ENCODE measurements around the gene VHLL. TPM values are rescaled to one million over a fixed set of nuclear protein-coding genes. Genes with fewer than 3 reads are reported as not detected.
A peak's percentile ranks its signal among the peaks of the same experiment; 100 is the strongest.

VHLL gene
- total and polyA plus RNA-seq, 10 of the 15 experiments (the other 5 are each of a cell fraction or from before 2014, with no cell fraction given): 0.23 TPM; not detected in 9

- TF ChIP-seq IKZF1 (conservative IDR thresholded peaks at IDR 0.05) (peak; percentile 95), TCF12 (IDR thresholded peaks at IDR 0.05; ENCODE audit: low read depth, low read length) (peak; percentile 74; the same call in 1 of the 2 replicates), NFIC (IDR thresholded peaks at IDR 0.05; ENCODE audit: low read depth, low read length) (no peak), E2F4 (IDR thresholded peaks at IDR 0.05; ENCODE audit: low read depth, low read length) (peak; percentile 55; the same call in 1 of the 2 replicates), TBL1XR1 (IDR thresholded peaks at IDR 0.05; ENCODE audit: low read depth, low read length) (peak; percentile 76; the same call in 1 of the 2 replicates), POLR2AphosphoS2 (IDR thresholded peaks at IDR 0.05; ENCODE audit: low read depth, low read length) (peak; percentile 90; the same call in 1 of the 2 replicates), HDAC6 (IDR thresholded peaks at IDR 0.05; ENCODE audit: unreplicated experiment) (peak; percentile 72), BMI1 (IDR thresholded peaks at IDR 0.05; ENCODE audit: borderline replicate concordance) (no peak), LARP7 (IDR thresholded peaks at IDR 0.05) (peak; percentile 58), PML (IDR thresholded peaks at IDR 0.05; ENCODE audit: low read length) (peak; percentile 97), CUX1 (IDR thresholded peaks at IDR 0.05; ENCODE audit: insufficient replicate concordance, low read depth, low read length) (no peak), SPI1 (IDR thresholded peaks at IDR 0.05; ENCODE audit: borderline replicate concordance, insufficient read depth, low read depth, low read length) (peak; percentile 13; the same call in 1 of the 2 replicates), PAX5 (IDR thresholded peaks at IDR 0.05; ENCODE audit: borderline replicate concordance, low read depth, low read length) (peak; percentile 39), RFX5 (IDR thresholded peaks at IDR 0.05; ENCODE audit: low read depth, low read length) (no peak)
- TF ChIP-seq, protein P1, sequence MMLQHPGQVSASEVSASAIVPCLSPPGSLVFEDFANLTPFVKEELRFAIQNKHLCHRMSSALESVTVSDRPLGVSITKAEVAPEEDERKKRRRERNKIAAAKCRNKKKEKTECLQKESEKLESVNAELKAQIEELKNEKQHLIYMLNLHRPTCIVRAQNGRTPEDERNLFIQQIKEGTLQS (IDR thresholded peaks at IDR 0.05; ENCODE audit: borderline replicate concordance, extremely low read depth, low read depth, low read length): peak; percentile 50; the same call in 1 of the 2 replicates
- TF ChIP-seq, protein P2, sequence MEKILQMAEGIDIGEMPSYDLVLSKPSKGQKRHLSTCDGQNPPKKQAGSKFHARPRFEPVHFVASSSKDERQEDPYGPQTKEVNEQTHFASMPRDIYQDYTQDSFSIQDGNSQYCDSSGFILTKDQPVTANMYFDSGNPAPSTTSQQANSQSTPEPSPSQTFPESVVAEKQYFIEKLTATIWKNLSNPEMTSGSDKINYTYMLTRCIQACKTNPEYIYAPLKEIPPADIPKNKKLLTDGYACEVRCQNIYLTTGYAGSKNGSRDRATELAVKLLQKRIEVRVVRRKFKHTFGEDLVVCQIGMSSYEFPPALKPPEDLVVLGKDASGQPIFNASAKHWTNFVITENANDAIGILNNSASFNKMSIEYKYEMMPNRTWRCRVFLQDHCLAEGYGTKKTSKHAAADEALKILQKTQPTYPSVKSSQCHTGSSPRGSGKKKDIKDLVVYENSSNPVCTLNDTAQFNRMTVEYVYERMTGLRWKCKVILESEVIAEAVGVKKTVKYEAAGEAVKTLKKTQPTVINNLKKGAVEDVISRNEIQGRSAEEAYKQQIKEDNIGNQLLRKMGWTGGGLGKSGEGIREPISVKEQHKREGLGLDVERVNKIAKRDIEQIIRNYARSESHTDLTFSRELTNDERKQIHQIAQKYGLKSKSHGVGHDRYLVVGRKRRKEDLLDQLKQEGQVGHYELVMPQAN (conservative IDR thresholded peaks at IDR 0.05): peak; percentile 58; the same call in 1 of the 2 replicates
These were observed 16.5 kb downstream of the VHLL start, which contains the start of gene SMG5 (continued) for GRCh38 chr1:156282479-156283222.

Measured in GM12878 (cell line).